GM21390 (cell line): Measurements from ENCODE around the gene KCNN3.

Experiments
- ATAC-seq: cut with Tn5 transposase; IDR thresholded peaks from one replicate; pipeline ENCODE4 v1.9.1; 2021; ENCODE audit not compliant: unreplicated experiment

KCNN3 gene

DNA sequence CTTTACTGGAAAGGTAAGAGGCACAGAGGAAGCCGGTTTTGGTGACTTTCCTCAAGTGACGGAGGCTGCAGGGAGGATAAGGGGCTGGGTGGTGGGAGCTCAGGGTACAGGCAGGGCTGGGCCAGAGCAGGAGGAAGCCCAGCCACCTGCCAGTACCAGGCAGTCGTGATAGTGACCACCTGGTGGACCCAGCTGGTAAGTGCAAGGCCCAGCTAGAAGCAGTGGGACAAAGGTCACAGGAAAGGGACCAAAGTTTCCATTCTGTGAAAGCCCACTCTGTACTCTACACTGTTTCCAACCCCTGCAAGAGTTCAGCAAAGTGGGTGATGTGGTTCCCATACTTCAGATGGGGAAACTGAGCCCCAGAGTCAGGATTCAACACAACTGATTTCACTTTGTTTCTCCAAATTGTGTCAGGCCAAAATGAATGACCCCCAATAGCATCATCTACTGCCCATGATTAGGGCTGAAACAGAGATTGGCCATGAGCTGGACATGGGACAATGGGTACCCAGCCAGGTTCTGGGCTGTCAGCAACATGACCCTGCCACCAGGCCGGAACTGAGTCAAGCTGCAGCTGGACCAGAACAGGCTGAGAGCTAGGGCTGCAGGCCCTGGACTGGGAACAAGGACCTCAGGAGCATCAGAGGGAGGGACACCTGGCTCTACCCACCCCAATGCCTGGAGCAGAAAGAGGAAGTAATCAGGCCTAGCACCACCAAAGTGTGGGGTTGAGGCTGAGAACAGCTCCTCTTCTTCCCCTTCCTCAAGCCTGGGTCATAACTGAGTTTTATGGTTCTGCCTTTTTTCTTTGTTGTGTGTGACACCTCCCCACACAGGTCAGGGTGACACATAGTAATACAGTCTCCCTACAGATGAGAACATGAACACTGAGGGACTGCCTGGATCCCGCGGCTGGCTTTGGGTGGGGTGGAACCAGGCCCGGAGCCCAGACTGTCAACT, 50.2 kb downstream of the KCNN3 start:
- no peak for ATAC-seq

DNA sequence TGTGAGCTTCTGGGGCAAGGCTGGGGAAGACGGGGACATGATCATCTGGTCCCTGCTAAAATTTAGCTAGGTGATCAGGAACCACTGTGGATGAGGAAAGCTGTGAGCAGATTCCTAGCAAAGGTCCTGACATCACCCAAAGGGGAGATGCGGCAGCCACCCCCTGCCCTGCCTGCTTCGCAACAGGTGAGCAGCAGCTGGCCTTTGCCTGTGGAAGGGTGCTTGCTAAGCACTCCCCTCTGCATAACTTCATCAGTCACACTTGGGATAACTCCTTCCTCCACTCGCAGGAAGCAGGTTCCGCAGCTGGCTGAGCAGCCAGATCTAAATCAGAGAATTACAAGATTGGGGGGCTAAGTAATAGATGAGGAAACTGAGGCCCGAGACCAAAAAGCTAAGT, 51.2 kb downstream of the KCNN3 start:
- no peak for ATAC-seq

GRCh38 chr1:154816937-154817336, 53.1 kb downstream of the KCNN3 start:
- no peak for ATAC-seq

DNA sequence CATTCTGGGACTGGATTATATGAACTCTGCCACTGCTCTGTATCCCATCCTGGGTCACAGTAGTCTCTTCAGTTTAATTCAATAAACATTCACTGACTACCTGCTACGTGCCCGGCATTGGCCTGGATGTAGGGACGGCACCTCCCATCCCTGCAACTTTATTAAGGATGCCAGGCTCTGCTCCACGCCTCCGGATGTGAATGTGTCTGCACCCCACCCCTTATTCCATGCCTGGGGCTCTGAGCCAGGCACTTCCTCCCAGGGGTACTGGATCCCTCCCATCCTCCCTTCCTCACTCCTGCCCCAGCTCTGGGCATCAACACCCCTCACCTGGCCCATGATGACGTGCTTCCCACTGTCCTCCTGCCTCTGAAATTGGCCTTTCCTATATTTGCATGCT, 53.7 kb downstream of the KCNN3 start:
- ATAC-seq: no peak

- no peak for ATAC-seq
Observed at GRCh38 chr1:154813846-154814505, 56.1 kb downstream of the KCNN3 start.

DNA sequence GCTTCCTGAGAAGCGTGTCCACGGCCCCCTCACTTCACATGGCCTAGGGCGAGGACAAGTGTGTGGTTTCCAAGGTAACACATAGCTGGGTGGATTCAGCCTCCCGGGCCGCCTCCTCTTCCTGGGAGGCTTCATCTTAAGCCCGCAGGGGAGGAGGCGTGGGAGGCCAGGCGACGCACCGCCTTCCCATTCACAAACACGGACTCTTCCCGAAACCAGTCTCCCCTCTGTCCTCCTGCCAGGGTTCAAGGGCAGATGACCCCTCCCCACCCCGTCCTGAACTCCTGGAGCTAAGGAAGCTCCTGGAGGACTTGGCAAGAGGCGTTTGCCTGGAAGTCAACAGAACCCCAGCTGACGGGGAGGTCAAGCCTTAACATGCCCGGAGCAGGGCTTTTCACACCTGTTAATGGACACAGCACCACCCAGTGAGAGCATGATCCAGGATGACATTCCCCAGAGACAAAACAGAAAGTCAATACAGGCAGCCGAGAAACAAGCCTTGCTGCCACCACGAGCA, 56.7 kb downstream of the KCNN3 start:
- no peak for ATAC-seq

- no peak for ATAC-seq
Observed at GRCh38 chr1:154812877-154813276, 57.2 kb downstream of the KCNN3 start.

GRCh38 chr1:154810571-154810970, 59.5 kb downstream of the KCNN3 start:
- no peak for ATAC-seq

- ATAC-seq: no peak
Observed at GRCh38 chr1:154809436-154810413, 60.4 kb downstream of the KCNN3 start.

- ATAC-seq: no peak
Observed at GRCh38 chr1:154808909-154809262, 61.2 kb downstream of the KCNN3 start.

DNA sequence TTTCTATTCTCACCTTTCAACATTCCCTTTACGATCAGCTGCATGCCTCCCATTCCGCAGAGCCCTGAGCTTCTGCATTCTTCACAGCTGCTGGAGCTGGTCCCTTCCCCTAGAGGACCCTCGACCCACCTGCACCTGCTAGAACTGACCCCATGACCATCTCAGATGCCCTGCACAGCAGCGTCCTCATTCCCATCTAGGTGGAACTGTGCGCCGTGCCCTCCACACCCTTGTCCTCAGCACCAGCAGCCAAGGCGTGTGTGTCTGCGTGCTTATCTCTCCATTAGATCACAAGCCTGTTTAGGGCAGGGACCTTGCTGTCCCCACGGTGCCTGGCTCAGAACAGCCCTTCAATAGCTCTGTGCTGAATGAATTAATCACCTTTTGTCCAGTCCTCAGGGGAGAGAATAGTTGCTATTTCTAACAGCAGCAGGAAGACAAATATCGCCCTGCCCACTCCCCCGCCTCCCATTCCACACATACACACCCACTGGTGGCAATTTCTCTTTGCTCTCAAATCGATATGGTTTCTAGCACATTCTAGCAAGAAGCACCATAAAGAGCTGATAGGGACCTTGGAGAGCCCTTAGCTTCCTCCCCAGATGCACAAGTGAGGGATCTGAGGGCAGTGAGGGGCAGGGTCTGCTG, 61.7 kb downstream of the KCNN3 start:
- ATAC-seq: no peak

GRCh38 chr1:154807048-154807591, 63.0 kb downstream of the KCNN3 start:
- peak; percentile 56 for ATAC-seq

GRCh38 chr1:154806333-154806732, 63.7 kb downstream of the KCNN3 start:
- no peak for ATAC-seq

DNA sequence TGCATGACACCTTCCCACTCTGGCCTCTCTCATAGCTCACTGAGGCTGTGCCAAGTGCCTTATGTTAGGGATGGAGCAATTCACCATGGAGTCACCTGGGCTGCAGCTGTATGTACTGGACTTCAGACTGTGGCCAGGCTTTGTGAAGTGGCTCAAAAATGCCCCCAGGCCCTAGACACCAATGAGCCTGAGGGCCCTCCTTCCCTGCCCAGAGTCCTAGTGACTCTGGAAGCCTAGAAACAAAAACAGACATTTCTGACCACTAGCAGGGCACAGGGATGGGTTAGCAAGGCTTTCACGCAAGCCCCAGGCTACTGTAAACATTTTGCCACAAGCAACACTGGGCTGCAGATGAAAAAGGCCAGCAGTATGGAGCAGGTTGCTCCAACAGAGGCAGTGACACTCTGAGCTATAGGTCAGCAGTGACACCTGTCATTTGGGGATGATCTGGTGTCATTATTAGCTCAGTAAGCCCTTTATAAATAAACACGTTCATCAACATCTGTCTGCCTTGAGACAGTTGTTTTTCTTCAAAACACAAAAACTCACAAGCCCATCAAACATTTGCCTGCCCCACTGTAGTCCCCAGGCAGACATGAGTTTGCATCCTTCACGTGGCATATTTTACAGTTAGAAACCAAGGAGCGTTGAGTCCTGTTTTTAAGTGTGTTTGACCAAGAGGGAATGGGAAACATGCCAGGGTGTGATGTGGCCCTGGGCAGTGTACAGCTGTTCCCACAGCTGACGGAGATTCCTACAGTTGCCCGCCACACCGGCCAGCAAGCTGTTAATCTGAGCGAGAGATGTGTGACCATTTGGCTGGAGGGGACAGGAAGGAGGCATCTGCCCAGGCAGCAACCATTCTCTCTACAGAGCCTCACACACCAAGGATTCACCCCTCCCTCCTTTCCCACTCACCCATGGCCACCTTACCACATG, 66.8 kb downstream of the KCNN3 start:
- ATAC-seq: no peak

- no peak for ATAC-seq
Observed at GRCh38 chr1:154802336-154802969, 67.6 kb downstream of the KCNN3 start.

DNA sequence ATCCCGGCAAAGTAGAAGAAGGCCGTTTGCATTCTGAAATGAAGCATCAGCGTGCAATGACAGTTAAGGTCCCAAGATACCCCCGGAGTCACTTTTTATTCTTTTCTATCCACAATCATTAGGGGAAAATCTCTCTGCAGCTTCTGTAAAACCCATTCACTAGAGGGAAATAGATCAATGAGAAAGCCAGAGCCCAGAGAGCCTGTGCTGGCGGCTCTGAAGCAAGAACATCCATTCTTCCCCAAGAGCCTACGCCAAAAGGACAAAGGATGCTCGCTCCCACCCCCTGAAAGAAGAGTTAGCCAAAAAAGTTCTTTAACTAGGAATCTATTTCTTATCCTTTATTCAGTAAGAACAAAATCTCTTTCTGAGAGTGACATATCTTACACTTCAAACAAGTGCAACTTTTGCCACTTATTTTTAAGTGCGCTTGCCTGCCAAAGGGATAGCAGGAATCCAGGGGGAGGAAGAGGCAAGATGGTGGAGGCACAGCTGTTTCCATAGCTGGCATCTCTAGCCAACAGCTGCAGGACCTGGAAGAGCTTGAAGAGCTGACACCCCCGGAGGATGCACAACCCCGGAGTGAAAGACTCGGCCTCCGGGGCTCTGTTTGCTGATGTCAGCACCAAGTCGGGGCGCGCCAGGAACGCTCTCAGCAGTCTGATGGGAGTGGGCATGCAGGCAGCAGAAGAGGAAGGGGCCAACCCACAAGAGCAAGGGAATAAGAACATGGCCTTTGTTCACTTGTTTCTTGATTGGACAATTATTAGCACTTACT, 68.7 kb downstream of the KCNN3 start:
- ATAC-seq: no peak

DNA sequence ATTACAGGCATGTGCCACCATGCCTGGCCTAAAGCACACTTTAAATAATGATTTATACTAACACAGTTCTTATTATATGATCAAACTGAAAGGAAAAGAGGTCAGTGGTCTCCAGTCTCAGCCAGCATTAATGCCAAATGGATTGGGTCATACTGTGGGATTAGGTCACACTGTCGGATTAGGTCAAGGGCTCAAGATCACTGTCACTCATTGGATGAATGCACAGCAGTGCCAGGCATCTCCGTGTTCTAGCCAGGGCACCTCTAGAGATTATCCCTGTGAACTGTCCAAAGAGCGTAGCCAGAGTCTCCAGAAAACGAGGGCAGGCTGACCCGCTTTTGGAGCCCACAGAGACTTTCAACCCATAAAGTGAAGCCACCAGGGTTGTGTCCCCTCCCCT, 70.9 kb downstream of the KCNN3 start:
- ATAC-seq: no peak

- ATAC-seq: no peak
Observed at GRCh38 chr1:154798645-154799044, 71.4 kb downstream of the KCNN3 start.
